GM19372 (cell line): ENCODE results near the gene CD6.

Experiments
- ATAC-seq: cut with Tn5 transposase; IDR thresholded peaks from one replicate; pipeline ENCODE4 v1.9.1; 2021; ENCODE audit warnings: mild to moderate bottlenecking, low read depth, moderate library complexity; ENCODE audit not compliant: unreplicated experiment

The CD6 gene

GRCh38 chr11:61069427-61069826, 97.9 kb downstream of the CD6 start:
- ATAC-seq, result no peak
